Endothelial cell (in vitro differentiated cells): Measurements from ENCODE around the gene GORASP1. TPM values are rescaled to one million over a fixed set of nuclear protein-coding genes. Genes with fewer than 3 reads are reported as not detected.

Source experiments
- DNase-seq: peaks from one replicate; pipeline ENCODE4 v3.0.0; 2021; ENCODE audit warnings: low spot score
- H3K27ac Mint-ChIP-seq: one replicate; pipeline ENCODE4 v1.8.0; 2021; ENCODE audit warnings: mixed read lengths, inconsistent platforms; ENCODE audit not compliant: unreplicated experiment
- H3K27me3 Mint-ChIP-seq: one replicate; pipeline ENCODE4 v1.8.0; 2021; ENCODE audit warnings: mild to moderate bottlenecking, moderate library complexity, mixed read lengths, inconsistent platforms; ENCODE audit not compliant: unreplicated experiment
- H3K36me3 Mint-ChIP-seq: one replicate; pipeline ENCODE4 v1.8.0; 2021; ENCODE audit warnings: mild to moderate bottlenecking, low read depth, mixed read lengths, inconsistent platforms; ENCODE audit not compliant: unreplicated experiment
- H3K4me1 Mint-ChIP-seq: one replicate; pipeline ENCODE4 v1.8.0; 2021; ENCODE audit warnings: mild to moderate bottlenecking, mixed read lengths, inconsistent platforms; ENCODE audit not compliant: unreplicated experiment
- H3K4me3 Mint-ChIP-seq: one replicate; pipeline ENCODE4 v1.8.0; 2021; ENCODE audit warnings: mild to moderate bottlenecking, mixed read lengths, inconsistent platforms; ENCODE audit not compliant: unreplicated experiment
- H3K9me3 Mint-ChIP-seq: one replicate; pipeline ENCODE4 v1.8.0; 2021; ENCODE audit warnings: mixed read lengths, inconsistent platforms; ENCODE audit not compliant: unreplicated experiment
- long read RNA-seq: library from polyadenylated mRNA; unstranded; transcript quantifications from one replicate; pipeline ENCODE4 v2.0.0, GENCODE V29; 2020; ENCODE audit not compliant: unreplicated experiment
- total RNA-seq: library from RNA; stranded (reverse); fragmentation: NEBNext Ultra II Directional; extraction: Animal tissue kit (Norgen Biotek cat#: 25700); gene quantifications from one replicate; pipeline ENCODE4 v1.2.1, GENCODE V29; 2021; ENCODE audit not compliant: unreplicated experiment
- TF ChIP-seq, protein P1 (sequence below): fragments of 200-600 bp; sonication (generic); IDR thresholded peaks from one replicate; pipeline ENCODE4 v1.5.0; 2021; ENCODE audit warnings: antibody characterized with exemption; ENCODE audit not compliant: unreplicated experiment

Gene GORASP1
- 130 TPM for total RNA-seq
- long read RNA-seq, transcript GORASP1-201 (9 exons, 3,722 nt), result major isoform, 25 of 41 reads
- long read RNA-seq, partial matches to known transcripts, result 1 of 41 reads
- long read RNA-seq, other reads (novel, unspliced or antisense), result 12 of 41 reads

DNA sequence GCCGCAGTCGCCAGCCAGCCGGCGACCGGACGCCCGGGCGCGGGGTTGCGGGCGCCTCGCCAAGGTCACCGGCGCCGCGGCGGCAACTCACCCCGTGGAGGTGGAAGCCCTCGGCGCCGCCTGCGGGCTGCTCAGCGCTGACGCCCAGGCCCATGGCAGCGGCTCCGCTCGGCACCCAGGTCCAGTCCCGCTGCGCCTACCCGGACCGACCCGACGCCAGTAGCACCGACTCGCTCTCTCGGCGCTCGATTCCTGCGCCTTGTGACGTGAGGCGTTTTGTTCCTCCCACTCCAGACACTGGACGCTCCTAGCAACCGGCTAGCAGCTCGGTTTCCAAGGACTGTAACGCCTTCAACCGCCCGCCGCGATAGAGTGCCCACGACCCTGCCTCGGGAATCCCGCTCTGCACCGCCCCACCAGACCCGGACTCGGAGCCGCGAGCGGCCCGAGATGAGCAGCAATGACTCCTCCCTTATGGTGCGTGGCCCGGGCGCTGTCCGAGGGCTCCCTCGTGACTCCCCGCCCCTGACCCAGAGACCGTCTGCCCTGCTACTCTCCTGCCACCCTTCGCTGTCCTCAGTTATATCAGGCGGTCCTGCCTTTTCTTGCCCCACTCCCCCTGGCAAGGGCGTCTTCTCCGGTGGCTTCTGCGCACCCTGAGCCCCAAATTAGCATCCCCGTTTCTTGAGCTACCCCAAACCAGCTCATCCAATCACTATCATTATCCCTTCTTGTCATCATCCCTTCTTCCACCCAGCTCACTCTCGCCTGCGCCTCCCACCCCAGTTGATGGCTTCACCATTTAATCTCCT lies at the start of gene GORASP1, which contains the start of gene TTC21A:
Gene GORASP1, minus strand, starts transcription at position 240 of the 812 bp plus-strand sequence. Its CDS starts 86 bp downstream, at position 154.
Gene TTC21A, plus strand, starts transcription at position 293 of the 812 bp plus-strand sequence. Its CDS starts 158 bp downstream, at position 451.
- Mint-ChIP-seq H3K36me3 (peaks cover 34% of the 10 kb centered on the region), H3K9me3 (no peaks in the 10 kb centered on the region), H3K4me1 (peaks cover 58% of the 10 kb centered on the region), H3K4me3 (peak within 1 kb of the TSS; percentile 99), H3K27ac (peak within 1 kb of the TSS; percentile 98), H3K27me3 (peaks cover 32% of the 10 kb centered on the region)
- DNase-seq, result peak; percentile 77
- TF ChIP-seq, protein P1, sequence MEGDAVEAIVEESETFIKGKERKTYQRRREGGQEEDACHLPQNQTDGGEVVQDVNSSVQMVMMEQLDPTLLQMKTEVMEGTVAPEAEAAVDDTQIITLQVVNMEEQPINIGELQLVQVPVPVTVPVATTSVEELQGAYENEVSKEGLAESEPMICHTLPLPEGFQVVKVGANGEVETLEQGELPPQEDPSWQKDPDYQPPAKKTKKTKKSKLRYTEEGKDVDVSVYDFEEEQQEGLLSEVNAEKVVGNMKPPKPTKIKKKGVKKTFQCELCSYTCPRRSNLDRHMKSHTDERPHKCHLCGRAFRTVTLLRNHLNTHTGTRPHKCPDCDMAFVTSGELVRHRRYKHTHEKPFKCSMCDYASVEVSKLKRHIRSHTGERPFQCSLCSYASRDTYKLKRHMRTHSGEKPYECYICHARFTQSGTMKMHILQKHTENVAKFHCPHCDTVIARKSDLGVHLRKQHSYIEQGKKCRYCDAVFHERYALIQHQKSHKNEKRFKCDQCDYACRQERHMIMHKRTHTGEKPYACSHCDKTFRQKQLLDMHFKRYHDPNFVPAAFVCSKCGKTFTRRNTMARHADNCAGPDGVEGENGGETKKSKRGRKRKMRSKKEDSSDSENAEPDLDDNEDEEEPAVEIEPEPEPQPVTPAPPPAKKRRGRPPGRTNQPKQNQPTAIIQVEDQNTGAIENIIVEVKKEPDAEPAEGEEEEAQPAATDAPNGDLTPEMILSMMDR, result no peak

DNA sequence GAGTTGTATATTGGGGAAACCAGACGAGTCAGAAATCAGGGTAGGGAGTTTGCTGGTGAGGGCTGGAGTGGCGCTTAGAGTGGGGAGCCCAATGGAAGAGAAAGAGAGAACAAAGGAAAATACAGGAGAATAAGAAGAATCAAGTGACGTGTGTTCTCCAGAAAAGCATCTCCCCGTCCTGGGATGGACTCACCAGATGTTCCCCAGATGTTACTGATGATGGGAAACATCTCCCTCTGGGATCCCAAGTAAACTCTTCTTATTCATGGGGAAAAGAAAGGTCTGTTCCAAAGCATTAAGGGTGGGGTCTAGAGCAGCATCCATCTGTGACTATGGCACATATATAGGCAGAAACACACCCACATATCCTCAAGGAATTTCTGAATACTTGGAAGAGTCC lies 49.0 kb upstream of the GORASP1 start:
- H3K36me3 Mint-ChIP-seq, result peaks cover 5% of the 10 kb centered on the region
- peaks cover 27% of the 10 kb centered on the region for H3K27me3 Mint-ChIP-seq
- no peak overlapping the region for H3K27ac Mint-ChIP-seq
- no peak overlapping the region for H3K4me3 Mint-ChIP-seq
- H3K9me3 Mint-ChIP-seq, result no peaks in the 10 kb centered on the region
- H3K4me1 Mint-ChIP-seq, result peaks cover 29% of the 10 kb centered on the region
- TF ChIP-seq, protein P1, result no peak
- DNase-seq, result no peak

DNA sequence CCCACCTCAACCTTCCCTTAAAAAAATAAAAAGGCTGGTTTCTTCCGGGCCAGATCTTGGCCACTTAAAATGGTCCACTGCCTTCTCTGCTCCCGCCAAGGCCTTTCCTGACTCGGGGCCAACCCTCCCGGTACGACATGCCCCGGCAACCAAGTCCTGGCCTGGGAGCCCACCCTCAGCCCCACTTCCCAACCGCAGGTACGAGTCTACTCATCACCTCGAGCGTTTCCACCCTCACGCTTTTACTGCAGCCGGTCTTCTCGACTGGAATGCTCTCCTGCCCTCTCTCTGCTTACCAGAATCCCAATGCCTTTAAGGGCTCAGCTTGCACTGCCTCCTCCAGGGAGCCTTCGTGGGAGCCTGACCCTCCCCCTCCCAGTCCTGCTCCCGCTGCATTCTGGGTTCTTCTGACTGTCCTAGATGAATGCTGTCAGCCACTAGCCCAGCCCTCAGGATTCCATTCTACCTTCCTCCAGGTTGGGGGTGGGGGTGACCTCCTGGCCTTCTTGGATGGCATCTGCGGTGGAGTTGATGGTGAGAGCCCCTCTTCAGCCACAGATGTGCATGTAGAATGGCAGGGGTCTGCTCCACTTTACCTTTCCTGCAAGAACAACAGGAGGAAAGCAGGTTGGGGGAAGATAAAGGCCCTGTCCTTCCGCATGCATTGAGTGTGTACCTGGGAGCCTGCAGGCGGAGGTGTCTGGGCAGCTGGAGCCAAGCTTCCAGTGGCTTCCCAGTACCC lies 47.0 kb upstream of the GORASP1 start:
- TF ChIP-seq, protein P1, result no peak

DNA sequence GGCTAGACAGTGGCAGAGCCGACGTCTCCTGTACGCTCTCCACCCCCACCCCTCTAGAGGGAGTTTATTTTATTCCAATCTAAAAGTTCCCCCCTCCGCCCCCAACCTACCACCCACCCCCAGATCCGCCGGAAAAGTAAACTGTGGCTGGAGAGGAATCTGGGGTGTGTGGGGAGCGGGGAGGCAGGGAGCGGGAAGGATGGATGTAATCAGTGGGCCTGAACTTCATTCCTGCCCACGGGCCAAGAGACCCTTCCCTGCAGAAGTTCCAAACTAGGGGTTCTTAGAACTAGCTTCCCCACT lies 46.5 kb upstream of the GORASP1 start:
- Mint-ChIP-seq H3K27me3 (peaks cover 28% of the 10 kb centered on the region), H3K4me1 (peaks cover 53% of the 10 kb centered on the region), H3K4me3 (peak overlapping the region; percentile 90), H3K27ac (peak overlapping the region; percentile 77), H3K36me3 (peaks cover 18% of the 10 kb centered on the region), H3K9me3 (no peaks in the 10 kb centered on the region)
- no peak for DNase-seq
- TF ChIP-seq, protein P1, result no peak

More for the DNA sequence above, 47.0 kb upstream of the GORASP1 start:
- peak; percentile 58 for DNase-seq
- H3K9me3 Mint-ChIP-seq, result no peaks in the 10 kb centered on the region
- peak overlapping the region; percentile 90 for H3K4me3 Mint-ChIP-seq
- H3K27me3 Mint-ChIP-seq, result peaks cover 32% of the 10 kb centered on the region
- H3K4me1 Mint-ChIP-seq, result peaks cover 49% of the 10 kb centered on the region
- peak overlapping the region; percentile 77 for H3K27ac Mint-ChIP-seq
- H3K36me3 Mint-ChIP-seq, result peaks cover 16% of the 10 kb centered on the region
